Upper lobe of left lung (tissue), 4 donors: ENCODE measurements around the gene TSPAN10.

ENCODE experiments used
- CTCF ChIP-seq, 6 experiments: fragments of 450-650 bp in 4 of 6; fragments of 200-600 bp in 2 of 6; sonication (generic) in 2 of 6; IDR thresholded peaks; one replicate each; pipeline ENCODE4 v1.5.1; 2016 to 2019; ENCODE audit warnings: antibody characterized with exemption in 6 of 6
- POLR2A ChIP-seq, 4 donors: fragments of 450-650 bp; IDR thresholded peaks; one replicate each; pipeline ENCODE4 v1.5.1; 2016 to 2017; ENCODE audit warnings: antibody characterized with exemption in 4 of 4, mild to moderate bottlenecking in 2 of 4

DNA sequence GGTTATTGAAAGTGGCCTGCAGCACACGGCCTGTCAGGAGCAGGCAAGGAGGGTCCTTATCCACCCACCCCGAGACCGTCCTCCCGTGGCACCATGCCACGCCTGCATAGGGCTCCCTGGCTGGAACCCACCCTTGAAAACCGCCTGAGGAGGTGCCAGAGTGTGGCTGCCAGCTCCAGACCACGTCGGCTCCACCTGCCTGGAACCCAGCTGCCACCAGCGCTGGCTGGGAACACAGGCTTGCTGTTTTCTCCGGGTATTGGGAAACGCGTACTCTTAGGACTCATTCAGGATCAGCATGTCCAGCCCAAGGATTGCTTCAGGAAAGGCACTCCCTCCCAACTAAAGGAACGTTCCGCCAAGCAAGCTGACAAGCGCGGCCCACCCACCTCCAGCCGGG lies 39.9 kb downstream of the TSPAN10 start:
- TF ChIP-seq CTCF (IDR thresholded peaks at IDR 0.05) = no peak
- no peak for TF ChIP-seq POLR2A (IDR thresholded peaks at IDR 0.05)
